PFSK-1 (cell line): Measurements from ENCODE around the gene CAMTA1.

ENCODE experiments used
- FOXP2 ChIP-seq: optimal IDR thresholded peaks from 2 replicates; pipeline ENCODE3; 2011; ENCODE audit warnings: borderline replicate concordance, control low read depth, inconsistent platforms; ENCODE audit not compliant: insufficient read depth; ENCODE audit errors: extremely low read length, extremely low read depth
- POLR2AphosphoS5 ChIP-seq: IDR thresholded peaks from 2 replicates; pipeline ENCODE4 v1.6.1; 2012; ENCODE audit warnings: low read depth, mild to moderate bottlenecking, control low read depth, low read length, moderate library complexity
- SIN3A ChIP-seq: IDR thresholded peaks from 2 replicates; pipeline ENCODE4 v1.6.1; 2012; ENCODE audit warnings: mild to moderate bottlenecking, low read length, moderate library complexity, borderline replicate concordance; ENCODE audit not compliant: insufficient read depth
- TF ChIP-seq, protein P1 (sequence below), 2 experiments: IDR thresholded peaks; 2 replicates each; pipeline versions ENCODE4 v1.6.1 to v1.8.0; 2011 to 2012; ENCODE audit warnings: low read depth in 2 of 2, low read length in 2 of 2, control low read depth in 1 of 2, inconsistent platforms in 1 of 2, mild to moderate bottlenecking in 1 of 2, moderate library complexity in 1 of 2; ENCODE audit not compliant: insufficient read depth in 1 of 2

DNA sequence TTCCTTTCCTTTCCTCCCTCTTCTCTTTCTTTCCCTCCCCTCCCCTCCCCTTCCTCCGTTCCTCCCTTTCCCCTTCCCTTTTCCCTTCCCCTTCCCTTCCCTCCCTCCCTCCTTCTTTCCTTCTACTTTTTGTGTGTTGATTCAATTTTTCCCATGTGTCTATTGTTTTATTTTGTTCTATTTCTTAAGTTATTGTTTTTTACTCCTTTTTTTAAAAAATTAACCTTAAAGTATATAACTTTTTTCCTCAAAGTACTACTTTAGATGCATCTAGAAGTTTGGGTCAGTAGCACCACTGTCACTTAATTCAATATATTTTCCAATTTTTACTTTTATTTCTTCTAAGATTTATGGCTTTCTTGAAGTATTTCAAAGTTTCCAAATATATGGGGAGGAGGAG is 537.7 kb downstream of the CAMTA1 start:
- TF ChIP-seq POLR2AphosphoS5 (no peak), SIN3A (no peak), FOXP2 (no peak)
- TF ChIP-seq, protein P1, sequence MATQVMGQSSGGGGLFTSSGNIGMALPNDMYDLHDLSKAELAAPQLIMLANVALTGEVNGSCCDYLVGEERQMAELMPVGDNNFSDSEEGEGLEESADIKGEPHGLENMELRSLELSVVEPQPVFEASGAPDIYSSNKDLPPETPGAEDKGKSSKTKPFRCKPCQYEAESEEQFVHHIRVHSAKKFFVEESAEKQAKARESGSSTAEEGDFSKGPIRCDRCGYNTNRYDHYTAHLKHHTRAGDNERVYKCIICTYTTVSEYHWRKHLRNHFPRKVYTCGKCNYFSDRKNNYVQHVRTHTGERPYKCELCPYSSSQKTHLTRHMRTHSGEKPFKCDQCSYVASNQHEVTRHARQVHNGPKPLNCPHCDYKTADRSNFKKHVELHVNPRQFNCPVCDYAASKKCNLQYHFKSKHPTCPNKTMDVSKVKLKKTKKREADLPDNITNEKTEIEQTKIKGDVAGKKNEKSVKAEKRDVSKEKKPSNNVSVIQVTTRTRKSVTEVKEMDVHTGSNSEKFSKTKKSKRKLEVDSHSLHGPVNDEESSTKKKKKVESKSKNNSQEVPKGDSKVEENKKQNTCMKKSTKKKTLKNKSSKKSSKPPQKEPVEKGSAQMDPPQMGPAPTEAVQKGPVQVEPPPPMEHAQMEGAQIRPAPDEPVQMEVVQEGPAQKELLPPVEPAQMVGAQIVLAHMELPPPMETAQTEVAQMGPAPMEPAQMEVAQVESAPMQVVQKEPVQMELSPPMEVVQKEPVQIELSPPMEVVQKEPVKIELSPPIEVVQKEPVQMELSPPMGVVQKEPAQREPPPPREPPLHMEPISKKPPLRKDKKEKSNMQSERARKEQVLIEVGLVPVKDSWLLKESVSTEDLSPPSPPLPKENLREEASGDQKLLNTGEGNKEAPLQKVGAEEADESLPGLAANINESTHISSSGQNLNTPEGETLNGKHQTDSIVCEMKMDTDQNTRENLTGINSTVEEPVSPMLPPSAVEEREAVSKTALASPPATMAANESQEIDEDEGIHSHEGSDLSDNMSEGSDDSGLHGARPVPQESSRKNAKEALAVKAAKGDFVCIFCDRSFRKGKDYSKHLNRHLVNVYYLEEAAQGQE (IDR thresholded peaks at IDR 0.05; ENCODE audit: insufficient read depth in 1 of 2, low read depth in 2 of 2, low read length in 2 of 2) = no peak
